ENCODE results near the gene FIGNL1. TPM values are rescaled to one million over a fixed set of nuclear protein-coding genes. Genes with fewer than 3 reads are reported as not detected.

The FIGNL1 gene
- total RNA-seq, 2 donors from 2014 or later: 8.6 to 9.8 TPM

- ATAC-seq (no peak), DNase-seq (no peak)
- Mint-ChIP-seq H3K4me1 (peaks cover 23% of the 10 kb centered on the region), H3K27ac (peak overlapping the region; percentile 49), H3K36me3 (ENCODE audit: low read depth) (no peaks in the 10 kb centered on the region), H3K27me3 (no peaks in the 10 kb centered on the region), H3K4me3 (no peak overlapping the region)
- no peaks in the 10 kb centered on the region for H3K9me3 ChIP-seq (ENCODE audit: control insufficient read depth, low read length, poor library complexity, severe bottlenecking)
These were observed 34.2 kb downstream of the FIGNL1 start for GRCh38 chr7:50415844-50416364.

- Mint-ChIP-seq H3K4me1 (peaks cover 38% of the 10 kb centered on the region), H3K36me3 (ENCODE audit: low read depth) (no peaks in the 10 kb centered on the region), H3K27me3 (no peaks in the 10 kb centered on the region), H3K27ac (no peak overlapping the region), H3K4me3 (peak overlapping the region; percentile 12)
- DNase-seq (no peak), ATAC-seq (no peak)
- no peaks in the 10 kb centered on the region for H3K9me3 ChIP-seq (ENCODE audit: control insufficient read depth, low read length, poor library complexity, severe bottlenecking)
These were observed 36.6 kb downstream of the FIGNL1 start for GRCh38 chr7:50413561-50413960.

GRCh38 chr7:50412973-50413372, 37.2 kb downstream of the FIGNL1 start:
- Mint-ChIP-seq H3K36me3 (ENCODE audit: low read depth) (no peaks in the 10 kb centered on the region), H3K4me1 (peaks cover 42% of the 10 kb centered on the region), H3K27me3 (no peaks in the 10 kb centered on the region), H3K4me3 (no peak overlapping the region), H3K27ac (peak overlapping the region; percentile 47)
- no peak for DNase-seq
- no peaks in the 10 kb centered on the region for H3K9me3 ChIP-seq (ENCODE audit: control insufficient read depth, low read length, poor library complexity, severe bottlenecking)
- no peak for ATAC-seq

- Mint-ChIP-seq H3K4me1 (peaks cover 55% of the 10 kb centered on the region), H3K4me3 (no peak overlapping the region), H3K27me3 (no peaks in the 10 kb centered on the region), H3K27ac (peak overlapping the region; percentile 79), H3K36me3 (ENCODE audit: low read depth) (no peaks in the 10 kb centered on the region)
- no peaks in the 10 kb centered on the region for H3K9me3 ChIP-seq (ENCODE audit: control insufficient read depth, low read length, poor library complexity, severe bottlenecking)
- DNase-seq (no peak), ATAC-seq (no peak)
These were observed 38.8 kb downstream of the FIGNL1 start for GRCh38 chr7:50411332-50411731.

- DNase-seq: no peak
- H3K9me3 ChIP-seq (ENCODE audit: control insufficient read depth, low read length, poor library complexity, severe bottlenecking): no peaks in the 10 kb centered on the region
- Mint-ChIP-seq H3K4me3 (peak overlapping the region; percentile 61), H3K36me3 (ENCODE audit: low read depth) (no peaks in the 10 kb centered on the region), H3K27ac (peak overlapping the region; percentile 78), H3K27me3 (no peaks in the 10 kb centered on the region), H3K4me1 (peaks cover 60% of the 10 kb centered on the region)
- ATAC-seq: peak; percentile 41
These were observed 40.0 kb downstream of the FIGNL1 start for GRCh38 chr7:50409856-50410745.

GRCh38 chr7:50406935-50407334, 43.2 kb downstream of the FIGNL1 start:
- DNase-seq (no peak), ATAC-seq (peak; percentile 24)
- Mint-ChIP-seq H3K36me3 (ENCODE audit: low read depth) (no peaks in the 10 kb centered on the region), H3K4me3 (no peak overlapping the region), H3K27me3 (no peaks in the 10 kb centered on the region), H3K27ac (peak overlapping the region; percentile 88), H3K4me1 (peaks cover 62% of the 10 kb centered on the region)
- no peaks in the 10 kb centered on the region for H3K9me3 ChIP-seq (ENCODE audit: control insufficient read depth, low read length, poor library complexity, severe bottlenecking)

- no peaks in the 10 kb centered on the region for H3K9me3 ChIP-seq (ENCODE audit: control insufficient read depth, low read length, poor library complexity, severe bottlenecking)
- H3K27ac Mint-ChIP-seq: peak overlapping the region; percentile 88
- no peak overlapping the region for H3K4me3 Mint-ChIP-seq
- H3K4me1 Mint-ChIP-seq: peaks cover 67% of the 10 kb centered on the region
- peak; percentile 51 for ATAC-seq
- peaks cover 2% of the 10 kb centered on the region for H3K36me3 Mint-ChIP-seq (ENCODE audit: low read depth)
- H3K27me3 Mint-ChIP-seq: no peaks in the 10 kb centered on the region
- no peak for DNase-seq
These were observed 44.9 kb downstream of the FIGNL1 start for GRCh38 chr7:50405221-50405620.

GRCh38 chr7:50404392-50404791, 45.8 kb downstream of the FIGNL1 start:
- Mint-ChIP-seq H3K36me3 (ENCODE audit: low read depth) (peaks cover 5% of the 10 kb centered on the region), H3K4me3 (no peak overlapping the region), H3K27ac (peak overlapping the region; percentile 88), H3K4me1 (peaks cover 60% of the 10 kb centered on the region), H3K27me3 (no peaks in the 10 kb centered on the region)
- DNase-seq (no peak), ATAC-seq (no peak)
- no peaks in the 10 kb centered on the region for H3K9me3 ChIP-seq (ENCODE audit: control insufficient read depth, low read length, poor library complexity, severe bottlenecking)

GRCh38 chr7:50400114-50400513, 50.0 kb downstream of the FIGNL1 start:
- peaks cover 10% of the 10 kb centered on the region for H3K36me3 Mint-ChIP-seq (ENCODE audit: low read depth)
- H3K27me3 Mint-ChIP-seq: no peaks in the 10 kb centered on the region
- ATAC-seq (no peak), DNase-seq (no peak)
- no peaks in the 10 kb centered on the region for H3K9me3 ChIP-seq (ENCODE audit: control insufficient read depth, low read length, poor library complexity, severe bottlenecking)
- peak overlapping the region; percentile 88 for H3K27ac Mint-ChIP-seq
- no peak overlapping the region for H3K4me3 Mint-ChIP-seq
- H3K4me1 Mint-ChIP-seq: peaks cover 51% of the 10 kb centered on the region

GRCh38 chr7:50399635-50400034, 50.5 kb downstream of the FIGNL1 start:
- Mint-ChIP-seq H3K4me3 (no peak overlapping the region), H3K27me3 (no peaks in the 10 kb centered on the region), H3K27ac (peak overlapping the region; percentile 88), H3K4me1 (peaks cover 51% of the 10 kb centered on the region), H3K36me3 (ENCODE audit: low read depth) (peaks cover 10% of the 10 kb centered on the region)
- ATAC-seq (no peak), DNase-seq (no peak)
- no peaks in the 10 kb centered on the region for H3K9me3 ChIP-seq (ENCODE audit: control insufficient read depth, low read length, poor library complexity, severe bottlenecking)

GRCh38 chr7:50399206-50399605, 50.9 kb downstream of the FIGNL1 start:
- peak overlapping the region; percentile 99 for H3K27ac Mint-ChIP-seq
- ATAC-seq (no peak), DNase-seq (no peak)
- no peak overlapping the region for H3K4me3 Mint-ChIP-seq
- H3K4me1 Mint-ChIP-seq: peaks cover 53% of the 10 kb centered on the region
- peaks cover 10% of the 10 kb centered on the region for H3K36me3 Mint-ChIP-seq (ENCODE audit: low read depth)
- no peaks in the 10 kb centered on the region for H3K9me3 ChIP-seq (ENCODE audit: control insufficient read depth, low read length, poor library complexity, severe bottlenecking)
- H3K27me3 Mint-ChIP-seq: no peaks in the 10 kb centered on the region

- H3K27ac Mint-ChIP-seq: peak overlapping the region; percentile 99
- H3K4me3 Mint-ChIP-seq: no peak overlapping the region
- no peaks in the 10 kb centered on the region for H3K9me3 ChIP-seq (ENCODE audit: control insufficient read depth, low read length, poor library complexity, severe bottlenecking)
- no peak for DNase-seq
- H3K36me3 Mint-ChIP-seq (ENCODE audit: low read depth): peaks cover 21% of the 10 kb centered on the region
- no peak for ATAC-seq
- no peaks in the 10 kb centered on the region for H3K27me3 Mint-ChIP-seq
- peaks cover 55% of the 10 kb centered on the region for H3K4me1 Mint-ChIP-seq
These were observed 52.2 kb downstream of the FIGNL1 start for GRCh38 chr7:50397971-50398324.

- Mint-ChIP-seq H3K27me3 (no peaks in the 10 kb centered on the region), H3K4me1 (peaks cover 59% of the 10 kb centered on the region), H3K27ac (peak overlapping the region; percentile 99), H3K36me3 (ENCODE audit: low read depth) (peaks cover 26% of the 10 kb centered on the region), H3K4me3 (no peak overlapping the region)
- ATAC-seq: peak; percentile 77
- DNase-seq: no peak
- H3K9me3 ChIP-seq (ENCODE audit: control insufficient read depth, low read length, poor library complexity, severe bottlenecking): no peaks in the 10 kb centered on the region
These were observed 52.7 kb downstream of the FIGNL1 start for GRCh38 chr7:50397320-50397970.
